ENCODE results near the gene DSG3. TPM values are rescaled to one million over a fixed set of nuclear protein-coding genes. Genes with fewer than 3 reads are reported as not detected.

DSG3 gene
- total and polyA plus RNA-seq, 2 of the 8 experiments (the other 6 are each of a cell fraction or from before 2014, with no cell fraction given), result 0.03 to 0.07 TPM

- H2AK5ac ChIP-seq (ENCODE audit: low read depth, low read length), result no peak overlapping the region
- no peak overlapping the region for H4K8ac ChIP-seq (ENCODE audit: extremely low read depth, insufficient read depth, low read length)
- CTCF ChIA-PET (ENCODE audit: partially characterized antibody), result interaction anchor here (0.6 to 2.4 kb wide), 5 partner anchors 11 to 167 kb away, joined by 3 to 12 read pairs (median 3); no protein-coding TSS in a partner anchor
- FAIRE-seq (no peak), DNase-seq (ENCODE audit: low read depth in 1 of 2, low spot score in 2 of 2) (no peak)
- H3K18ac ChIP-seq (ENCODE audit: extremely low read depth, low read length), result no peak overlapping the region
- H3K4me1 ChIP-seq (replicated peaks in 1 of 4; ENCODE audit: control insufficient read depth in 3 of 4, insufficient read depth in 4 of 4, low read length in 3 of 4), result no peaks in the 10 kb centered on the region
- H2BK20ac ChIP-seq (ENCODE audit: low read length), result no peak overlapping the region
- no peaks in the 10 kb centered on the region for H3K36me3 ChIP-seq (ENCODE audit: control insufficient read depth in 2 of 4, insufficient read depth in 4 of 4, low read length in 3 of 4)
- H2BK5ac ChIP-seq (ENCODE audit: low read depth, low read length), result no peak overlapping the region
- H3K23me2 ChIP-seq (ENCODE audit: low read depth, low read length), result no peaks in the 10 kb centered on the region
- no peak overlapping the region for H3K23ac ChIP-seq (ENCODE audit: insufficient read length)
- H2BK120ac ChIP-seq (replicated peaks; ENCODE audit: low read depth, low read length), result no peak overlapping the region
- TF ChIP-seq TAF7 (optimal IDR thresholded peaks at IDR 0.05; ENCODE audit: borderline replicate concordance, low read depth, low read length) (no peak), MAFK (IDR thresholded peaks at IDR 0.05; ENCODE audit: low read depth, low read length) (no peak), YY1 (IDR thresholded peaks at IDR 0.05; ENCODE audit: low read depth, low read length) (no peak), EZH2 (IDR thresholded peaks at IDR 0.05; ENCODE audit: low read depth, low read length, severe bottlenecking) (no peak)
- no peaks in the 10 kb centered on the region for H3K9me3 ChIP-seq (ENCODE audit: insufficient read depth in 2 of 2, low read depth in 1 of 2, low read length in 1 of 2)
- no peak overlapping the region for H3K9ac ChIP-seq (replicated peaks in 1 of 4; ENCODE audit: extremely low read depth in 1 of 4, low read depth in 3 of 4, low read length in 3 of 4)
- 94% methylated on average over 3 of the region's 3 CpGs; no CpG with 5 or more reads in 1 of the 2 experiments for WGBS, 2 experiments (ENCODE audit: extremely low coverage in 1 of 2, insufficient coverage in 1 of 2, insufficient read length in 1 of 2, insufficient replicate concordance in 2 of 2, low coverage in 1 of 2, low lambda C conversion rate in 2 of 2, missing lambda C conversion rate in 1 of 2)
- H3K27me3 ChIP-seq (replicated peaks in 1 of 4; ENCODE audit: control insufficient read depth in 3 of 4, extremely low read depth in 1 of 4, insufficient read depth in 3 of 4, low read length in 3 of 4), result no peaks in the 10 kb centered on the region
- POLR2A ChIA-PET (ENCODE audit: partially characterized antibody), result interaction anchor here (0.5 kb wide), 1 partner anchor 9 kb away, joined by 3 read pairs; no protein-coding TSS in a partner anchor
- no peak overlapping the region for H2BK12ac ChIP-seq (ENCODE audit: low read depth, low read length)
- H3K56ac ChIP-seq (replicated peaks; ENCODE audit: insufficient read length, low read depth, low read length), result no peak overlapping the region
- no peak overlapping the region for H3K4me3 ChIP-seq (ENCODE audit: extremely low read depth in 1 of 4, insufficient read depth in 2 of 4, low read depth in 3 of 4, low read length in 4 of 4)
- no peak overlapping the region for H4K91ac ChIP-seq (replicated peaks; ENCODE audit: insufficient read length, low read length)
- no peak overlapping the region for H3K4me2 ChIP-seq (ENCODE audit: insufficient read depth in 1 of 2, low read depth in 2 of 2, low read length in 2 of 2)
- no peaks in the 10 kb centered on the region for H3K79me2 ChIP-seq (ENCODE audit: control insufficient read depth in 1 of 2, insufficient read depth in 2 of 2, low read length in 2 of 2)
- no peak overlapping the region for H2BK15ac ChIP-seq (ENCODE audit: low read length)
- H2AFZ ChIP-seq (ENCODE audit: low read length), result no peak overlapping the region
- H4K5ac ChIP-seq (ENCODE audit: insufficient read length, low read depth, low read length), result no peak overlapping the region
- no peak overlapping the region for H3K27ac ChIP-seq (ENCODE audit: low read depth, low read length)
- no peaks in the 10 kb centered on the region for H4K20me1 ChIP-seq (replicated peaks in 1 of 2; ENCODE audit: control insufficient read depth in 1 of 2, insufficient read depth in 2 of 2, low read length in 2 of 2)
- no peak overlapping the region for H3K14ac ChIP-seq (ENCODE audit: insufficient read length)
- no peaks in the 10 kb centered on the region for H3K79me1 ChIP-seq (ENCODE audit: low read depth, low read length)
- no peak overlapping the region for H3K4ac ChIP-seq (replicated peaks; ENCODE audit: insufficient read length, low read depth, low read length)
These were observed 39.9 kb upstream of the DSG3 start for GRCh38 chr18:31407649-31408048.

Measured in H1 (cell line).